B cell (primary cell): ENCODE data around the gene METRNL.

Experiments
- CTCF ChIP-seq: fragments of 200-600 bp; IDR thresholded peaks from one replicate; pipeline ENCODE4 v1.8.0; 2022; ENCODE audit warnings: antibody characterized with exemption, mild to moderate bottlenecking
- EZH2 ChIP-seq: IDR thresholded peaks from 2 replicates; pipeline ENCODE4 v1.6.1; 2012; ENCODE audit warnings: borderline replicate concordance, low read depth, mild to moderate bottlenecking, moderate library complexity, low read length; ENCODE audit not compliant: insufficient read depth, poor library complexity, severe bottlenecking

DNA sequence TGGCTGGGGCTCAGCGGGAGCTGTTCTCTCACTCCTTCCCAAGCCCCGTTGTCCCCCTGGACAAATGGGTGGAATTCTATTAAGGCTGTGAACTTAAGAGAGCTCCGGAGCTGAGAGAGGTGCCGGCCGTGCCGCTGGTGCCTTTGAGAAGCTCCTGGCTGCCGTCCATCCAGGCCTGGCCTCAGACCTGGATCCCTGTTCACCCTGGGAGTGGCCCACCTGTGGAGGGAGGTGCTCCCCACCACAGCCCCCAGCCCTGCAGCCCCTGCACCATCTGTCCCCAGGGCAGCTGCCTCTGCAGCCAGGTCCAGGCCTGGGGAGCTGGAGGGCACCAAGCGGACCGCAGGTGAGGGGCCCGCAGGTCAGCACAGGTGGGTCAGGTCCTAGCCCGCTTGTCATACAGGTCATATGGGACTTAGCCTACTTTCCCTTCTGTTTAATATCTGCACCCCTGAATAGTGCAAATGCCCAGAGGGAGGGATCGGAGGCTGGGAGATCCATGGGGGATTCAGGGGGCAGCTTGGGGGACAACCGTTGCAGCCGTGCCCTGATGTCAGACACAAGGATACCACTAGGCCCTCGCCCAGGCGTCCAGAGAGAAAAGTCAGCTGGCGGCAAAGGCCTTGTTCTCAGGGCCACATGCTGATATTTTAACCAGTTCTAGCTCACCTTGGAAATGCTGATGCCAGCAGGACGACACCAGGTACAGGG, 15.2 kb upstream of the METRNL start:
- TF ChIP-seq CTCF (no peak), EZH2 (no peak)
